ENCODE data around the gene CXCR6.

Gene CXCR6

GRCh38 chr3:45949432-45949831, 6.2 kb downstream of the CXCR6 start:
- FAIRE-seq, result no peak

- no peak for FAIRE-seq
Observed at GRCh38 chr3:45950131-45950530, 6.9 kb downstream of the CXCR6 start.

GRCh38 chr3:45950686-45951600, 7.7 kb downstream of the CXCR6 start:
- FAIRE-seq, result no peak

GRCh38 chr3:45951946-45952345, 8.7 kb downstream of the CXCR6 start:
- no peak for FAIRE-seq

- FAIRE-seq, result no peak
Observed at GRCh38 chr3:45952456-45952855, 9.2 kb downstream of the CXCR6 start.

- FAIRE-seq, result no peak
Observed at GRCh38 chr3:45953536-45953935, 10.3 kb downstream of the CXCR6 start.

- FAIRE-seq, result no peak
Observed at GRCh38 chr3:45954306-45954705, 11.0 kb downstream of the CXCR6 start.

- FAIRE-seq, result no peak
Observed at GRCh38 chr3:45955017-45955647, 11.9 kb downstream of the CXCR6 start.

GRCh38 chr3:45955706-45956105, 12.4 kb downstream of the CXCR6 start:
- no peak for FAIRE-seq

GRCh38 chr3:45957586-45957985, 14.3 kb downstream of the CXCR6 start:
- no peak for FAIRE-seq

- FAIRE-seq, result no peak
Observed at GRCh38 chr3:45958321-45958791, 15.1 kb downstream of the CXCR6 start.

GRCh38 chr3:45959201-45959600, 15.9 kb downstream of the CXCR6 start:
- no peak for FAIRE-seq

GRCh38 chr3:45960289-45960688, 17.0 kb downstream of the CXCR6 start:
- no peak for FAIRE-seq

GRCh38 chr3:45962033-45962432, 18.8 kb downstream of the CXCR6 start:
- FAIRE-seq, result no peak

GRCh38 chr3:45964139-45964538, 20.9 kb downstream of the CXCR6 start:
- FAIRE-seq, result no peak

- FAIRE-seq, result no peak
Observed at GRCh38 chr3:45965253-45965652, 22.0 kb downstream of the CXCR6 start.

GRCh38 chr3:45965653-45966052, 22.4 kb downstream of the CXCR6 start:
- FAIRE-seq, result no peak

GRCh38 chr3:45966371-45966791, 23.1 kb downstream of the CXCR6 start:
- FAIRE-seq, result no peak

GRCh38 chr3:45966950-45967640, 23.8 kb downstream of the CXCR6 start:
- no peak for FAIRE-seq

- FAIRE-seq, result no peak
Observed at GRCh38 chr3:45967724-45968123, 24.5 kb downstream of the CXCR6 start.

- no peak for FAIRE-seq
Observed at GRCh38 chr3:45968149-45968548, 24.9 kb downstream of the CXCR6 start.

GRCh38 chr3:45968706-45969105, 25.4 kb downstream of the CXCR6 start:
- FAIRE-seq, result no peak

GRCh38 chr3:45969116-45969515, 25.9 kb downstream of the CXCR6 start:
- no peak for FAIRE-seq

GRCh38 chr3:45969953-45970352, 26.7 kb downstream of the CXCR6 start:
- no peak for FAIRE-seq

All from TTC549 (cell line).